Skeletal muscle satellite cell (primary cell): ENCODE data around the gene TMC8.
"Not testable (repeated sequence)": the region's sequence is repeated elsewhere in the genome, so short reads cannot be mapped to it uniquely, and the experiment has no call there.

Source experiments
- H3K27me3 ChIP-seq: 2 replicates; pipeline ENCODE4 v1.7.0; 2013; ENCODE audit warnings: low read length; ENCODE audit not compliant: control insufficient read depth, insufficient read depth
- H3K36me3 ChIP-seq: 2 replicates; pipeline ENCODE4 v1.7.0; 2013; ENCODE audit warnings: mild to moderate bottlenecking, control low read depth, low read length; ENCODE audit not compliant: insufficient read depth
- H3K4me1 ChIP-seq: 2 replicates; pipeline ENCODE4 v1.7.0; 2013; ENCODE audit warnings: low read length; ENCODE audit not compliant: control insufficient read depth, insufficient read depth
- H3K4me2 ChIP-seq: 2 replicates; pipeline ENCODE4 v1.7.0; 2013; ENCODE audit warnings: mild to moderate bottlenecking, low read length
- H3K4me3 ChIP-seq: 2 replicates; pipeline ENCODE4 v1.7.0; 2013; ENCODE audit warnings: low read length
- H3K9ac ChIP-seq: 2 replicates; pipeline ENCODE4 v1.7.0; 2013; ENCODE audit warnings: mild to moderate bottlenecking, low read depth, low read length, moderate library complexity
- H3K9me3 ChIP-seq: replicated peaks from 2 replicates; pipeline ENCODE4 v1.7.0; 2013; ENCODE audit warnings: mild to moderate bottlenecking, control low read depth, low read length

TMC8 gene

GRCh38 chr17:78159575-78160158 lies 29.1 kb downstream of the TMC8 start:
- no peaks in the 10 kb centered on the region for H3K9me3 ChIP-seq
- no peaks in the 10 kb centered on the region for H3K4me1 ChIP-seq
- H3K4me3 ChIP-seq, result no peak overlapping the region
- peaks cover 6% of the 10 kb centered on the region for H3K27me3 ChIP-seq
- H3K4me2 ChIP-seq, result no peak overlapping the region
- H3K36me3 ChIP-seq, result no peaks in the 10 kb centered on the region
- H3K9ac ChIP-seq, result no peak overlapping the region

DNA sequence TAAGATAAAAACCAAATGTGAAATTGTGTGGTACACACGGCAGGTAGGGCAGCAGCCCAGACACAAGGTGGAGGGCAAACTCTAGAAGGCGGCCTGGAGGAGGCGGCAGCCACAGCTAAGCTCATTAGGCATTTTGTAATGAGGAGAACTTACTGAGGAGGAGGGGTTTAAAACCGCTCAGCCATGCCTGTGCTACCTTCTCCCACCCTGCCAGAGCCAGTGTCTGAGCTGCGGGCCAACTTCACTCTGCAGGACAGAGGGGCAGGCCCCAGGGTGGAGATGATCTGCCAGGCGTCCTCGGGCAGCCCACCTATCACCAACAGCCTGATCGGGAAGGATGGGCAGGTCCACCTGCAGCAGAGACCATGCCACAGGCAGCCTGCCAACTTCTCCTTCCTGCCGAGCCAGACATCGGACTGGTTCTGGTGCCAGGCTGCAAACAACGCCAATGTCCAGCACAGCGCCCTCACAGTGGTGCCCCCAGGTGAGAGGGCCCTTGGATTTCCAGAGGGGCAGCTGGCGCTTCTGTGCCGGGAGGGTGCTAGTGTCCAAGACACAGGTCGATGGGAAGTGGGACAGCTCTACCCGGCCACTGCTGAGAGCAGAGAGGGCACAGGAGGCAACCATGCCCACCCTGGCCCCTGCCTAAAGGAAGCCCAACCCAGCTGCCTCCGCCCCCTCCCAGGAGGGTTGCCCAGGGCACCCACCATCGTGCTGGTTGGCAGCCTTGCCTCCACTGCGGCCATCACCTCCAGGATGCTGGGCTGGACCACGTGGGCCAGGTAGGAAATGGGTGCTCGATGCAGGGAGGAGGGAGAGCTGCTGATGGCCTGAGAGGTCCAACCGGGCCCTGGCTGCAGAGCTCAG lies 33.5 kb downstream of the TMC8 start:
- H3K4me3 ChIP-seq, result no peak overlapping the region
- H3K9me3 ChIP-seq, result no peaks in the 10 kb centered on the region
- no peaks in the 10 kb centered on the region for H3K36me3 ChIP-seq
- H3K4me1 ChIP-seq, result peaks cover 5% of the 10 kb centered on the region
- H3K4me2 ChIP-seq, result no peak overlapping the region
- no peak overlapping the region for H3K9ac ChIP-seq
- peaks cover 11% of the 10 kb centered on the region for H3K27me3 ChIP-seq

GRCh38 chr17:78164748-78165607 lies 34.4 kb downstream of the TMC8 start:
- Histone ChIP-seq H3K9ac (no peak overlapping the region), H3K9me3 (no peaks in the 10 kb centered on the region), H3K27me3 (peaks cover 11% of the 10 kb centered on the region), H3K4me2 (no peak overlapping the region), H3K4me1 (peaks cover 5% of the 10 kb centered on the region), H3K36me3 (no peaks in the 10 kb centered on the region), H3K4me3 (no peak overlapping the region)

- Histone ChIP-seq H3K36me3 (no peaks in the 10 kb centered on the region), H3K9ac (no peak overlapping the region), H3K9me3 (no peaks in the 10 kb centered on the region), H3K4me3 (no peak overlapping the region), H3K27me3 (peaks cover 11% of the 10 kb centered on the region), H3K4me1 (peaks cover 5% of the 10 kb centered on the region), H3K4me2 (no peak overlapping the region)
These were observed 35.8 kb downstream of the TMC8 start for GRCh38 chr17:78166416-78166815.

DNA sequence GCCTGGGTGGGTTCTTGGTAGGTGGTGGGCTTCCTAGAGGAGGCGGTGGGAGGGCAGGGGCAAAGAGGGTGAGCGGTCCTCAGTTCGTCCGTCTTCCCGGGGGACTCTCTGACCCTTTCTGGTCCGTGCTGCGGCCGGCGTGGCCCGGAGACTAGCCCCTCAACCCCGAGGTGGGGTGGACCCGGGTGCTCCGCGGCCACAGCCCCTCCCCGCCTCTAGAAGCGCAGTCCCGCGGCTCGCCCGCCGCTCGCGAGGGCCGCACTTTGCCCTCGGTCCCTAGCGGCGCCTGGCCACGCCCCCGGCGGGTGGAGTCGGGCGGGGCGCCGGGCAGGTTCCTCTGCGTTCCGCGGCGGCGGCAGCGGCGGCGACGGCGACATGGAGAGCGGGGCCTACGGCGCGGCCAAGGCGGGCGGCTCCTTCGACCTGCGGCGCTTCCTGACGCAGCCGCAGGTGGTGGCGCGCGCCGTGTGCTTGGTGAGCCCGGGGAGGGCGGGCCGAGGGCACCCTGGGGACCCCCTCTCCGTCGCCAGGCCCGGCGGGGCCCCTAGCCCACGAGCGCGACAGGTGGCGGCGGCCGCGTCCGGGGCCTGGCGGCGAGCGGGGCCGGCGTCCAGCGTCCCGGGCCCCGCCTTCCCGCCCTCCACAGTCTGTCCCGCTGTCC lies 37.8 kb downstream of the TMC8 start, which contains the start of gene SYNGR2:
TSS of gene SYNGR2 (plus strand) at position 340 of the 661 bp plus-strand sequence. CDS start at position 376, 36 bp downstream.
- Histone ChIP-seq H3K4me1 (peaks cover 15% of the 10 kb centered on the region), H3K9ac (peak within 1 kb of the TSS; percentile 58), H3K9me3 (no peaks in the 10 kb centered on the region), H3K36me3 (no peaks in the 10 kb centered on the region), H3K4me3 (peak within 1 kb of the TSS; percentile 73), H3K4me2 (peak within 1 kb of the TSS; percentile 89), H3K27me3 (peaks cover 11% of the 10 kb centered on the region)

DNA sequence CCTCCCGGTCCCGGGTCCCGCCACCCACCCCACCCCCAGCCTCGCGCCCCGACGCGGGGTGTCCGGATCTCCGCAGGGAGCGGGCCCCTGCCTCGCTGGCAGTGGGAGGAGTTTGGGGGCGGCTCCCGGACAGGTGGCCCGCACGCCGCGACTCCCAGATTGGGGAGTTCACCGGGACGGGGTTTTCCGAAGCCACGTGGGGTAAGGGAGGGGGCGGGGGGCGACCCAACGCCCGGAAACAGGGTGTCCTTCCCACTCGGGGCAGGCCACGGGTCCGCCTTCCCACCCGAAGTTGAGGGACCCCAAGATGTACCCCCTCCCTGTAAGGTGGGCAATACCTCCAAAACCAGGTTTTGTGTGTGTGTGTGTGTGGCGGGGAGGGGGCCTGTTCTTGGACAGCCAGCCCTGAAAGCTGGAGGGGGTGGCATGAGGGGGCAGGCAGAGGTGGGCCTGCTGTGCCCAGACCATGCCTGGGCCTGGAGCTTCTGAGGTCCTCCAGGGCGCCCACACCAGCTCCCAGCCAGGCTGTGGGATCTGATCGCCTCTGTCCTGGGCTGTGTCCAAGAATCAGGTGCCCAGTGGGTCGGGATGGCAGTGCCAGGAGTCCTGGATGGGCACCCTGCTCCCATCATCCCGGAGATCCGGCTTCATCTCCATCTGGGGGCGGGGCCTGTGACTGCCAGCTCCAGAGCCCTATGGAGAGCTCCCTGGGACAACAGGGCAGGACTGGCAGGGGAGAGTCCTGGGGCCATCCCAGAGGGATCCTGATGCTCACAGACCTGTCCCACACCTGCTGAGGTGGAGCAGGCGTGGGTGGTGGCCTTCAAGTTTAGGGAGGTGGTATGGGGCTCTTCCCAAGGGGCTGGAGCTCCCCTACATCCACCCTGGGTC lies 38.6 kb downstream of the TMC8 start:
- no peaks in the 10 kb centered on the region for H3K9me3 ChIP-seq
- H3K9ac ChIP-seq, result peak overlapping the region; percentile 58
- H3K4me1 ChIP-seq, result peaks cover 15% of the 10 kb centered on the region
- H3K36me3 ChIP-seq, result no peaks in the 10 kb centered on the region
- H3K27me3 ChIP-seq, result peaks cover 10% of the 10 kb centered on the region
- H3K4me3 ChIP-seq, result peak overlapping the region; percentile 73
- peak overlapping the region; percentile 89 for H3K4me2 ChIP-seq

DNA sequence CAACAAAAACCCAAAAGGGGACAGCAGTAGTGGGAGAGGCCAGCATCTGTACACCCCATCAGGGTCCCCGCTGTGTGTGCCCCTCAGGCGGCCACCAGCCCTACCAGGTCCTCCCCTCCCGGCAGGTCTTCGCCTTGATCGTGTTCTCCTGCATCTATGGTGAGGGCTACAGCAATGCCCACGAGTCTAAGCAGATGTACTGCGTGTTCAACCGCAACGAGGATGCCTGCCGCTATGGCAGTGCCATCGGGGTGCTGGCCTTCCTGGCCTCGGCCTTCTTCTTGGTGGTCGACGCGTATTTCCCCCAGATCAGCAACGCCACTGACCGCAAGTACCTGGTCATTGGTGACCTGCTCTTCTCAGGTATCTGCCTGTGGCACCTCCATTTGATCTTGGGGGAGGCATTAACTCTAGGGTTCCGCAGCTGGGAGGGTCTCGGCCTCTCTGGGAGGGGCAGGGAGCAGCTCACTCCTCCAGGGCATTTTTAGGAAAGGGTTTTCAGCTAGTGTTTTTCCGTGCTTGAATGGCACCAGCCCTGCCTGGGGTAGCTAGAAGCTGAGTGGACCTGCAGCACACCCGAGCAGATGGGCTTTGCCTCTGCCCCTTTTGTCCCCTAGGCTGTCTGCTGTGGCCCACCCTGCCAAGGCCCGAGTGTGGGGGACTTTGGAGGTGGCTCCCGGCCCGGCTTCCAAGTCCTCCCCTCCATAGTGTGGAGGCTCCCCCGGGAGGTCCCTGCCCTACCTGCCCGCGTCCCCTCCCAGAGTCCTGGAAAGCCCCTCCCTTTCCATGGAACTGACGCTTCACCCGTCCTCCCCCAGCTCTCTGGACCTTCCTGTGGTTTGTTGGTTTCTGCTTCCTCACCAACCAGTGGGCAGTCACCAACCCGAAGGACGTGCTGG lies 40.4 kb downstream of the TMC8 start:
- H3K9me3 ChIP-seq, result no peaks in the 10 kb centered on the region
- H3K4me1 ChIP-seq, result peaks cover 15% of the 10 kb centered on the region
- no peaks in the 10 kb centered on the region for H3K36me3 ChIP-seq
- no peak overlapping the region for H3K9ac ChIP-seq
- H3K4me3 ChIP-seq, result no peak overlapping the region
- H3K4me2 ChIP-seq, result no peak overlapping the region
- peaks cover 3% of the 10 kb centered on the region for H3K27me3 ChIP-seq

GRCh38 chr17:78171591-78172248 lies 41.1 kb downstream of the TMC8 start:
- not testable (repeated sequence) for H3K9ac ChIP-seq, H3K27me3 ChIP-seq, H3K4me2 ChIP-seq, H3K9me3 ChIP-seq, H3K4me3 ChIP-seq, H3K36me3 ChIP-seq
- H3K4me1 ChIP-seq, result peaks cover 15% of the 10 kb centered on the region

DNA sequence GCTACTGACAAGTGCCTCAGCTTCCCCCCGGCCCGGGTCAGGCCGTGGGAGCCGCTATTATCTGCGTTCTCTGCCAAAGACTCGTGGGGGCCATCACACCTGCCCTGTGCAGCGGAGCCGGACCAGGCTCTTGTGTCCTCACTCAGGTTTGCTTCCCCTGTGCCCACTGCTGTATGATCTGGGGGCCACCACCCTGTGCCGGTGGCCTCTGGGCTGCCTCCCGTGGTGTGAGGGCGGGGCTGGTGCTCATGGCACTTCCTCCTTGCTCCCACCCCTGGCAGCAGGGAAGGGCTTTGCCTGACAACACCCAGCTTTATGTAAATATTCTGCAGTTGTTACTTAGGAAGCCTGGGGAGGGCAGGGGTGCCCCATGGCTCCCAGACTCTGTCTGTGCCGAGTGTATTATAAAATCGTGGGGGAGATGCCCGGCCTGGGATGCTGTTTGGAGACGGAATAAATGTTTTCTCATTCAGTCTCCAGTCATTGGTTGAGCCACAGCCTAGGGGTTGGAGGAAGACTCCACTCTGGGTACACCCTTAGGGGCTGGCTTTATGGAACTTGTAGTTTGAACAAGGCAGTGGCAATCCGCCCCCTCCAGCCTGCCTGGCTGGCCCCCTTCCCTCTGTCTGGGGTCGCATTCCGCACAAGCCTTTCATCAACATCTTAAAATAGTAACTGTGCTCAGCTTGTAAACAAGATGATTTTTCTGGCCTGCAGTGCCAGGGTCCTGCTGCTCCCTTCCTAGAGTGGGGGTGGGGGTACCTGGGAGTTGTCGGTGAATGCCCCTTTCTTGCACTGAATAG lies 41.9 kb downstream of the TMC8 start:
- Histone ChIP-seq H3K4me3 (no peak overlapping the region), H3K9ac (no peak overlapping the region), H3K27me3 (no peaks in the 10 kb centered on the region), H3K4me2 (no peak overlapping the region), H3K9me3 (no peaks in the 10 kb centered on the region), H3K36me3 (no peaks in the 10 kb centered on the region), H3K4me1 (peaks cover 15% of the 10 kb centered on the region)
